Activated CD4-positive, alpha-beta T cell treated with anti-CD3 and anti-CD28 coated beads, Interleukin-2, Interleukin-4, amounts not matched to agents 100 ng/mL and 50 ng/mL, durations not matched to agents 16 hours and 8 hours (primary cell): Measurements from ENCODE around the gene SCUBE3.

Experiments
- DNase-seq: peaks from one replicate; pipeline ENCODE4 v3.0.0-alpha.2; 2020; ENCODE audit warnings: low spot score

Gene SCUBE3

GRCh38 chr6:35240838-35241801 is 27.4 kb downstream of the SCUBE3 start:
- DNase-seq: peak; percentile 76

GRCh38 chr6:35242486-35242885 is 28.7 kb downstream of the SCUBE3 start:
- no peak for DNase-seq

DNA sequence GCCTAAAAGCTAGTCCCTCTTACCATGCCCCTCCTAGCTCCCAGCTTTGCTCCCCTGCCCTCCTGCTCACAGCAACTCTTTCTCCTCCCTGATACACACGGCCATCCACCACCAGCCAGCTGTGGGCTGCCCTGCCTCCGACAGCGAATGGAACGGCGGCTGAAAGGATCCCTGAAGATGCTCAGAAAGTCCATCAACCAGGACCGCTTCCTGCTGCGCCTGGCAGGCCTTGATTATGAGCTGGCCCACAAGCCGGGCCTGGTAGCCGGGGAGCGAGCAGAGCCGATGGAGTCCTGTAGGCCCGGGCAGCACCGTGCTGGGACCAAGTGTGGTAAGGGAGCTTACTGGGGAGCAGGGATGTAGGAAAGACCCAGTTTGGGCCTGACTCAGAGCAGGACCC is 29.1 kb downstream of the SCUBE3 start:
- no peak for DNase-seq

GRCh38 chr6:35243386-35243958 is 29.7 kb downstream of the SCUBE3 start:
- no peak for DNase-seq

GRCh38 chr6:35244551-35244950 is 30.8 kb downstream of the SCUBE3 start:
- DNase-seq: no peak

- peak; percentile 46 for DNase-seq
Measured at GRCh38 chr6:35247642-35248231, 34.0 kb downstream of the SCUBE3 start.

GRCh38 chr6:35248300-35248699 is 34.5 kb downstream of the SCUBE3 start:
- no peak for DNase-seq

- no peak for DNase-seq
Measured at GRCh38 chr6:35248965-35249364, 35.2 kb downstream of the SCUBE3 start.

- no peak for DNase-seq
Measured at GRCh38 chr6:35251949-35252348, 38.2 kb downstream of the SCUBE3 start.

DNA sequence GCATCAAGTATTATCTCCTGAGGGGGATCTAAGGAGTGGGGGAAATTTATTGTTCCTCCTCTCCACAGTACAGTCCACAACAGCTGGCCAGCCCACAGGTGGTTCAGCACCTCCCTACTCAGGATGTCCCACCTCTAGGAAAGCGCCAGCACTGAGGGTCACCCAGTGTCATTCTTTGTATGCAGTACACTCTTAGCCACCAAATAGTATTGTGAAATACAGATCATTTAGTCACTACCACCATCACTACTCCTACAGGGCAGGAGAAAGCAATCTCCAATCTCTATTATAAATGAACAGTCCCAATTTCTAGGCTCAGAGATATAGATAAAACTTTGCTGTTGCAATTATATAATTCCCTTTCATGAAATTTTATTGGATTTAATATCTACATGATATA is 39.5 kb downstream of the SCUBE3 start:
- DNase-seq: no peak

GRCh38 chr6:35258336-35258735 is 44.6 kb downstream of the SCUBE3 start:
- no peak for DNase-seq

DNA sequence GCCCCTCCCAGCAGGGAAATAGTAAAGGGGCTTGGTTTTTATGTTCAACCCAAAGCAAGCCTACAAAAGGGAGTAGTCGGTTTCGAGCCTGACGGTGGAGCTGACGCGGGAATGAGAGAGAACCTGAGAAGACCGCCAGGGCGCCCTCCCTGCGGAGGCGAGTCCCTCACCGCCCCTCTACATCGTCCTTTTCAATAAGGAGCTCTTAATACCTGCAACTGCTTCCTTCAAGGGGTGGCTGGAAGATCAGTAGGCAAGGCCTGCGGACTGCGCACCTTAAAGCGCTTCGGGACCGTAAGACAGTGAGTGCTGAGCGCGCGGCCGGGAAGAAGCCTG is 45.1 kb downstream of the SCUBE3 start:
- no peak for DNase-seq

DNA sequence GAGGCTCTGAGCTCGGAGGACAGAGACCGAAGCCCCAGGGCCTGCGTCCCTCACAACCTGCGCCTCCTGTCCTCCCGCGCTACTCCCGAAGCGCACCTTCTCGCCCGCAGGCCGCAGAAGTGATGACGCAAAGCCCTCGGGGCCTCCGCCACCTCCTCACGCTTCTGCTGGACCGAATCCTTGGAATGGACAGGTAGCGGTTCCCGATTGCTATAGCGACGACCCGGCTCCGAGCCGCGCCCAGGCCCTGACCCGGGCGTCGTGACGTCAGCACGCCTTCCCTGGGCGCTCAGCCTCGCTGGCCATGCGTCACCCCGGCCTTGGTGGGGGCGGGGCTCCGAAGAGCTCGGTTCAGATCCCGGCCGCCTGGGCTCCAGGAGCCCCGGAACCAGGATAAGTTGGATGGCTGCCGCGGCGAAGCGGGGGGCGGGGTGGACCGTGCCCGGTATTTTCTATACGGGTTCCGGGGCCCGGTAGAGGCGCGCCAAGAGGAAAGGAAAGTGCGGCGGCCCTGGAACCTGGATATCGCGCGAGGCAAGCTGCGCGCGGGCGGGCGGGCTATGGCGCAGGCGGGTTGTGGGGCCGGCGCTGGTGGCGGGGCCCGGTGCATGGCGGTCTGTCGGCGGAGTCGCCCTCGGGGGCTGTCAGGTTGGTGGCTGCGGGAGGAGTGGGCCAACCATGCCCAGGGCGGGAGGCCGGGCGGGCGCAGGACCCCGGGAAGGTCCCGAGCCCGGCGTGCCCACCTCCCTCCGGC is 45.6 kb downstream of the SCUBE3 start, which contains the start of gene ZNF76:
Gene ZNF76, plus strand, starts transcription at position 542 of the 754 bp plus-strand sequence. CDS start 21,417 bp downstream, outside the sequence.
- DNase-seq: peak; percentile 94

GRCh38 chr6:35259948-35260590 is 46.3 kb downstream of the SCUBE3 start:
- peak; percentile 74 for DNase-seq

- no peak for DNase-seq
Measured at GRCh38 chr6:35260591-35261570, 47.1 kb downstream of the SCUBE3 start.

GRCh38 chr6:35262596-35262995 is 48.8 kb downstream of the SCUBE3 start:
- DNase-seq: no peak

- DNase-seq: no peak
Measured at GRCh38 chr6:35264550-35265274, 51.0 kb downstream of the SCUBE3 start.

- DNase-seq: no peak
Measured at GRCh38 chr6:35265523-35265922, 51.8 kb downstream of the SCUBE3 start.

DNA sequence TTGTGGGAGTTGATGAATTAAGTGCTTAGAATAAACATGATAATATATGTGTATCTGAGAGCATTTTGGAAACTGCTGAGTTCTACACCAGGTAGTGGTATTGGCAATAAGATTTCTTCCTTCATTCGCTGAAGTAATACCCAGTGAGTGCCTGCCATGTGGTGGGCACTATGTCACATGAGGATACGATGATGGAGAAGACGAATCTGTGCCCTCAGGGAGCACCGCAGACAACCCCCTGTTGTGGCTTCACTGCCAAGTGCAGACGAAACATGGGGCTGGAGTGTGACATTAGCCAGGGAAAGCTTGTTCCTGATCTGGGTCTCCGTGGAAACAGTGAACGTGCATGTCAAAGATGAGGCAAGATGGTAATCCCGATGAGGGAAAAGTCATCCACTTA is 53.7 kb downstream of the SCUBE3 start:
- DNase-seq: no peak

- DNase-seq: no peak
Measured at GRCh38 chr6:35267897-35268296, 54.1 kb downstream of the SCUBE3 start.
